ENCODE data around the gene WHAMM.

WHAMM gene

DNA sequence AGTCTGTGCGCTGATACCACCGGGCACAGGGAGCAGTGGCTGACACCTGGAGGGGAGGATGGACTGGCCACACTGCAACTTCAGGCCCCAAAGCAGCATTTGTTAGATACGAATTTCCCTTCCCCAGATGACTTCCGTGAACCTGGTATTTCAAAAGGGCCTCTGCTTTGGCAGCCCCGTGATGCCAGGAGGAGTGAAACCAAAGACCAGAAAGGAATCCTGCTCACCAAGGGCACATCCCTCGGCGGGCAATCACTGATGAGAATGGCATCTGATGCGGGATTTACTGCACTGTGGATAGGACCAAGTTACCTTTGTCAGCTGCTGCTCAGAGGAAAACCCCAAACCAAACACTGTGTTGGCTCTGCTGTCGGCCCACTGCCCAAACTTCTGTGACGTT, 65.5 kb downstream of the WHAMM start:
- Histone ChIP-seq H3K9me3 (ENCODE audit: control insufficient read depth, insufficient read depth, low read depth, low read length) (no peaks in the 10 kb centered on the region), H3K4me1 (ENCODE audit: control insufficient read depth, insufficient read depth, low read length) (no peaks in the 10 kb centered on the region), H3K4me3 (ENCODE audit: low read depth, low read length) (no peak overlapping the region), H3K36me3 (ENCODE audit: control insufficient read depth in 2 of 2, insufficient read depth in 1 of 2, low read length in 2 of 2) (peaks cover 0 to 28% of the 10 kb centered on the region in 2 experiments; a peak in 2 of 3 replicates), H3K27ac (ENCODE audit: extremely low read depth, low read depth, low read length) (no peak overlapping the region)
- CTCF ChIA-PET = no interaction called here
- POLR2A ChIA-PET = no interaction called here
- TF ChIP-seq, protein P1, sequence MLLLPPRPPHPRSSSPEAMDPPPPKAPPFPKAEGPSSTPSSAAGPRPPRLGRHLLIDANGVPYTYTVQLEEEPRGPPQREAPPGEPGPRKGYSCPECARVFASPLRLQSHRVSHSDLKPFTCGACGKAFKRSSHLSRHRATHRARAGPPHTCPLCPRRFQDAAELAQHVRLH (tag by site-specific recombination; IDR thresholded peaks at IDR 0.05) = no peak
- TF ChIP-seq ZNF621 (tag by site-specific recombination; IDR thresholded peaks at IDR 0.05) (no peak), ZNF560 (tag by site-specific recombination; IDR thresholded peaks at IDR 0.05; ENCODE audit: borderline replicate concordance) (no peak), REPIN1 (tag by site-specific recombination; IDR thresholded peaks at IDR 0.05; ENCODE audit: low read depth) (no peak), ZNF48 (tag by site-specific recombination; IDR thresholded peaks at IDR 0.05) (no peak)
- TF ChIP-seq, protein P2, sequence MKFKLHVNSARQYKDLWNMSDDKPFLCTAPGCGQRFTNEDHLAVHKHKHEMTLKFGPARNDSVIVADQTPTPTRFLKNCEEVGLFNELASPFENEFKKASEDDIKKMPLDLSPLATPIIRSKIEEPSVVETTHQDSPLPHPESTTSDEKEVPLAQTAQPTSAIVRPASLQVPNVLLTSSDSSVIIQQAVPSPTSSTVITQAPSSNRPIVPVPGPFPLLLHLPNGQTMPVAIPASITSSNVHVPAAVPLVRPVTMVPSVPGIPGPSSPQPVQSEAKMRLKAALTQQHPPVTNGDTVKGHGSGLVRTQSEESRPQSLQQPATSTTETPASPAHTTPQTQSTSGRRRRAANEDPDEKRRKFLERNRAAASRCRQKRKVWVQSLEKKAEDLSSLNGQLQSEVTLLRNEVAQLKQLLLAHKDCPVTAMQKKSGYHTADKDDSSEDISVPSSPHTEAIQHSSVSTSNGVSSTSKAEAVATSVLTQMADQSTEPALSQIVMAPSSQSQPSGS (tag by site-specific recombination; IDR thresholded peaks at IDR 0.05; ENCODE audit: low read depth) = no peak

DNA sequence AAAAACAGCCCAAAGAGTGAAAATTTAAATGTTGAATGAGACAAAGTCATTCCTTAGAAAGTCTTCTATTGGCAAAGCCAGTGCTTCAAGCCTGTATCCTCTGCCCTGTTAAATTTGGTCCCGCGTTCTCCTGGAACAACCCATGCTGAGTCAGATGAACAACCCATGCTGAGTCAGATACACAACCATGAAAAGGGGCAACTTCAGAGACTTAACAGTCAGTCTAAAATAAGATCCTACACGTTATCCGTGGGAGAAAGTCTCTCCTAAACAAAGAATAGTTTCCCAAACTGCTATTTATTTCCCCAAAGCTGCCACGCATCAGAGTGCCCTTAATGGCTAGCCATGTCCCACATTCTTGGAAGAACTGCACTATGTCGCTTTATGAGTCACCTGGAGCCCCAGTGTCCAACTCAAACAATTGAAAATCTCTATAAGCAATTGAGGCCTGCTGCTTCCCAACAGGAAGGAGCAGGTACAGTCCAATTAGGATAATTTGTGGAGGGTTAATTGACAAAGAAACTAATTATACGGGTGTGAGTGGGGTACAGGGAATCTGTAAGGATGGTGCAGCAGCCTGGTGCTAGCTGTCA, 66.1 kb downstream of the WHAMM start:
- Histone ChIP-seq H3K27ac (ENCODE audit: extremely low read depth, low read depth, low read length) (no peak overlapping the region), H3K36me3 (ENCODE audit: control insufficient read depth in 2 of 2, insufficient read depth in 1 of 2, low read length in 2 of 2) (peaks cover 0 to 28% of the 10 kb centered on the region in 2 experiments; a peak in 2 of 3 replicates), H3K4me3 (ENCODE audit: low read depth, low read length) (no peak overlapping the region), H3K4me1 (ENCODE audit: control insufficient read depth, insufficient read depth, low read length) (no peaks in the 10 kb centered on the region), H3K9me3 (ENCODE audit: control insufficient read depth, insufficient read depth, low read depth, low read length) (no peaks in the 10 kb centered on the region)
- POLR2A ChIA-PET = no interaction called here
- CTCF ChIA-PET = no interaction called here
- TF ChIP-seq ZBTB7A (tag by site-specific recombination; IDR thresholded peaks at IDR 0.05; ENCODE audit: low read depth) = no peak
- no peak for TF ChIP-seq ZNF239 (tag by site-specific recombination; IDR thresholded peaks at IDR 0.05)
- TF ChIP-seq ZNF302 (tag by site-specific recombination; IDR thresholded peaks at IDR 0.05; ENCODE audit: low read depth) = no peak
- TF ChIP-seq, protein P3, sequence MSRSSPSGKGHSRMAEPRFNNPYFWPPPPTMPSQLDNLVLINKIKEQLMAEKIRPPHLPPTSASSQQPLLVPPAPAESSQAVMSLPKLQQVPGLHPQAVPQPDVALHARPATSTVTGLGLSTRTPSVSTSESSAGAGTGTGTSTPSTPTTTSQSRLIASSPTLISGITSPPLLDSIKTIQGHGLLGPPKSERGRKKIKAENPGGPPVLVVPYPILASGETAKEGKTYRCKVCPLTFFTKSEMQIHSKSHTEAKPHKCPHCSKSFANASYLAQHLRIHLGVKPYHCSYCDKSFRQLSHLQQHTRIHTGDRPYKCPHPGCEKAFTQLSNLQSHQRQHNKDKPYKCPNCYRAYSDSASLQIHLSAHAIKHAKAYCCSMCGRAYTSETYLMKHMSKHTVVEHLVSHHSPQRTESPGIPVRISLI (tag by site-specific recombination; IDR thresholded peaks at IDR 0.05) = no peak
- TF ChIP-seq IKZF3 (tag by site-specific recombination; IDR thresholded peaks at IDR 0.05) = no peak
- TF ChIP-seq, protein P1 (tag by site-specific recombination; IDR thresholded peaks at IDR 0.05) = no peak
- TF ChIP-seq, protein P4, sequence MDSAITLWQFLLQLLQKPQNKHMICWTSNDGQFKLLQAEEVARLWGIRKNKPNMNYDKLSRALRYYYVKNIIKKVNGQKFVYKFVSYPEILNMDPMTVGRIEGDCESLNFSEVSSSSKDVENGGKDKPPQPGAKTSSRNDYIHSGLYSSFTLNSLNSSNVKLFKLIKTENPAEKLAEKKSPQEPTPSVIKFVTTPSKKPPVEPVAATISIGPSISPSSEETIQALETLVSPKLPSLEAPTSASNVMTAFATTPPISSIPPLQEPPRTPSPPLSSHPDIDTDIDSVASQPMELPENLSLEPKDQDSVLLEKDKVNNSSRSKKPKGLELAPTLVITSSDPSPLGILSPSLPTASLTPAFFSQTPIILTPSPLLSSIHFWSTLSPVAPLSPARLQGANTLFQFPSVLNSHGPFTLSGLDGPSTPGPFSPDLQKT (IDR thresholded peaks at IDR 0.05; ENCODE audit: borderline replicate concordance, low read depth, low read length) = no peak
- TF ChIP-seq, protein P5, sequence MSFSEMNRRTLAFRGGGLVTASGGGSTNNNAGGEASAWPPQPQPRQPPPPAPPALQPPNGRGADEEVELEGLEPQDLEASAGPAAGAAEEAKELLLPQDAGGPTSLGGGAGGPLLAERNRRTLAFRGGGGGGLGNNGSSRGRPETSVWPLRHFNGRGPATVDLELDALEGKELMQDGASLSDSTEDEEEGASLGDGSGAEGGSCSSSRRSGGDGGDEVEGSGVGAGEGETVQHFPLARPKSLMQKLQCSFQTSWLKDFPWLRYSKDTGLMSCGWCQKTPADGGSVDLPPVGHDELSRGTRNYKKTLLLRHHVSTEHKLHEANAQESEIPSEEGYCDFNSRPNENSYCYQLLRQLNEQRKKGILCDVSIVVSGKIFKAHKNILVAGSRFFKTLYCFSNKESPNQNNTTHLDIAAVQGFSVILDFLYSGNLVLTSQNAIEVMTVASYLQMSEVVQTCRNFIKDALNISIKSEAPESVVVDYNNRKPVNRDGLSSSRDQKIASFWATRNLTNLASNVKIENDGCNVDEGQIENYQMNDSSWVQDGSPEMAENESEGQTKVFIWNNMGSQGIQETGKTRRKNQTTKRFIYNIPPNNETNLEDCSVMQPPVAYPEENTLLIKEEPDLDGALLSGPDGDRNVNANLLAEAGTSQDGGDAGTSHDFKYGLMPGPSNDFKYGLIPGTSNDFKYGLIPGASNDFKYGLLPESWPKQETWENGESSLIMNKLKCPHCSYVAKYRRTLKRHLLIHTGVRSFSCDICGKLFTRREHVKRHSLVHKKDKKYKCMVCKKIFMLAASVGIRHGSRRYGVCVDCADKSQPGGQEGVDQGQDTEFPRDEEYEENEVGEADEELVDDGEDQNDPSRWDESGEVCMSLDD (tag by site-specific recombination; IDR thresholded peaks at IDR 0.05) = no peak
- TF ChIP-seq ZNF433 (tag by site-specific recombination; IDR thresholded peaks at IDR 0.05; ENCODE audit: low read depth) = no peak
- no peak for TF ChIP-seq TCF7L2 (IDR thresholded peaks at IDR 0.05; ENCODE audit: borderline replicate concordance, low read depth, low read length)
- no peak for TF ChIP-seq ZNF529 (tag by site-specific recombination; IDR thresholded peaks at IDR 0.05; ENCODE audit: insufficient replicate concordance)
- TF ChIP-seq, protein P6, sequence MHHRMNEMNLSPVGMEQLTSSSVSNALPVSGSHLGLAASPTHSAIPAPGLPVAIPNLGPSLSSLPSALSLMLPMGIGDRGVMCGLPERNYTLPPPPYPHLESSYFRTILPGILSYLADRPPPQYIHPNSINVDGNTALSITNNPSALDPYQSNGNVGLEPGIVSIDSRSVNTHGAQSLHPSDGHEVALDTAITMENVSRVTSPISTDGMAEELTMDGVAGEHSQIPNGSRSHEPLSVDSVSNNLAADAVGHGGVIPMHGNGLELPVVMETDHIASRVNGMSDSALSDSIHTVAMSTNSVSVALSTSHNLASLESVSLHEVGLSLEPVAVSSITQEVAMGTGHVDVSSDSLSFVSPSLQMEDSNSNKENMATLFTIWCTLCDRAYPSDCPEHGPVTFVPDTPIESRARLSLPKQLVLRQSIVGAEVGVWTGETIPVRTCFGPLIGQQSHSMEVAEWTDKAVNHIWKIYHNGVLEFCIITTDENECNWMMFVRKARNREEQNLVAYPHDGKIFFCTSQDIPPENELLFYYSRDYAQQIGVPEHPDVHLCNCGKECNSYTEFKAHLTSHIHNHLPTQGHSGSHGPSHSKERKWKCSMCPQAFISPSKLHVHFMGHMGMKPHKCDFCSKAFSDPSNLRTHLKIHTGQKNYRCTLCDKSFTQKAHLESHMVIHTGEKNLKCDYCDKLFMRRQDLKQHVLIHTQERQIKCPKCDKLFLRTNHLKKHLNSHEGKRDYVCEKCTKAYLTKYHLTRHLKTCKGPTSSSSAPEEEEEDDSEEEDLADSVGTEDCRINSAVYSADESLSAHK (tag by site-specific recombination; IDR thresholded peaks at IDR 0.05) = no peak
- TF ChIP-seq, protein P7, sequence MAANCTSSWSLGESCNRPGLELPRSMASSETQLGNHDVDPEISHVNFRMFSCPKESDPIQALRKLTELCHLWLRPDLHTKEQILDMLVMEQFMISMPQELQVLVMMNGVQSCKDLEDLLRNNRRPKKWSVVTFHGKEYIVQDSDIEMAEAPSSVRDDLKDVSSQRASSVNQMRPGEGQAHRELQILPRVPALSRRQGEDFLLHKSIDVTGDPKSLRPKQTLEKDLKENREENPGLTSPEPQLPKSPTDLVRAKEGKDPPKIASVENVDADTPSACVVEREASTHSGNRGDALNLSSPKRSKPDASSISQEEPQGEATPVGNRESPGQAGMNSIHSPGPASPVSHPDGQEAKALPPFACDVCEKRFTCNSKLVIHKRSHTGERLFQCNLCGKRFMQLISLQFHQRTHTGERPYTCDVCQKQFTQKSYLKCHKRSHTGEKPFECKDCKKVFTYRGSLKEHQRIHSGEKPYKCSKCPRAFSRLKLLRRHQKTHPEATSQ (tag by site-specific recombination; IDR thresholded peaks at IDR 0.05) = no peak
- no peak for TF ChIP-seq ZNF514 (tag by site-specific recombination; IDR thresholded peaks at IDR 0.05)
- TF ChIP-seq ZNF473 (tag by site-specific recombination; IDR thresholded peaks at IDR 0.05) = no peak

Data from HEK293 (cell line).